A673 (cell line): ENCODE measurements around the gene ATRIP. TPM values are rescaled to one million over a fixed set of nuclear protein-coding genes. Genes with fewer than 3 reads are reported as not detected.
A peak's percentile ranks its signal among the peaks of the same experiment; 100 is the strongest.
"Not testable (repeated sequence)": the region's sequence is repeated elsewhere in the genome, so short reads cannot be mapped to it uniquely, and the experiment has no call there.

ENCODE experiments used
- BruUV-seq: library from RNA; stranded (reverse); fragments of 400-500 nt; replicated peaks from 2 replicates; lab custom pipeline; 2021; lab: Mats Ljungman, UMichigan
- CTCF ChIA-PET: fragments of 300-600 bp; sonication (Branson Sonifier 250); formaldehyde crosslinking; loops from one replicate; lab custom pipeline; 2022; ENCODE audit warnings: antibody characterized with exemption; lab: Charles Lee
- POLR2A ChIA-PET: fragments of 300-600 bp; sonication (Branson Sonifier 250); formaldehyde crosslinking; loops from one replicate; lab custom pipeline; 2022; ENCODE audit warnings: antibody characterized with exemption; ENCODE audit not compliant: low non-redundant PET; lab: Charles Lee
- DNase-seq: peaks from one replicate; pipeline ENCODE4 v3.0.0-alpha.2; 2015; ENCODE audit warnings: low spot score
- H3K27ac ChIP-seq: fragments of 200-600 bp; sonication (generic); 2 replicates; pipeline ENCODE4 v1.5.1; 2016; ENCODE audit warnings: mixed run types, low read depth, mild to moderate bottlenecking, mixed read lengths, antibody characterized with exemption, low read length; ENCODE audit not compliant: poor library complexity, severe bottlenecking
- H3K27me3 ChIP-seq: fragments of 200-600 bp; sonication (generic); replicated peaks from 2 replicates; pipeline ENCODE4 v1.6.1; 2017; ENCODE audit warnings: mixed run types, low read depth, mild to moderate bottlenecking, mixed read lengths, antibody characterized with exemption, low read length; ENCODE audit not compliant: insufficient read depth, poor library complexity
- H3K36me3 ChIP-seq: fragments of 200-600 bp; sonication (generic); 2 replicates; pipeline ENCODE4 v1.6.1; 2016; ENCODE audit warnings: mixed run types, mild to moderate bottlenecking, mixed read lengths, antibody characterized with exemption, low read length; ENCODE audit not compliant: insufficient read depth, poor library complexity, severe bottlenecking
- H3K4me1 ChIP-seq: fragments of 200-600 bp; sonication (generic); 2 replicates; pipeline ENCODE4 v1.6.1; 2017; ENCODE audit warnings: mixed run types, mild to moderate bottlenecking, mixed read lengths, antibody characterized with exemption, low read length; ENCODE audit not compliant: insufficient read depth, poor library complexity, severe bottlenecking
- H3K4me3 ChIP-seq: fragments of 200-600 bp; sonication (generic); 2 replicates; pipeline ENCODE4 v1.5.1; 2016; ENCODE audit warnings: low read depth, mixed run types, mild to moderate bottlenecking, mixed read lengths, low read length; ENCODE audit not compliant: poor library complexity, severe bottlenecking
- H3K9me3 ChIP-seq: fragments of 200-600 bp; sonication (generic); 2 replicates; pipeline ENCODE4 v1.6.1; 2016; ENCODE audit warnings: mixed run types, low read depth, mild to moderate bottlenecking, mixed read lengths, antibody characterized with exemption, low read length; ENCODE audit not compliant: poor library complexity, severe bottlenecking
- EZH2 ChIP-seq: fragments of 200-600 bp; sonication (generic); IDR thresholded peaks from 2 replicates; pipeline ENCODE4 v1.6.1; 2017; ENCODE audit warnings: borderline replicate concordance, low read depth, mild to moderate bottlenecking, mixed read lengths, antibody characterized with exemption, low read length; ENCODE audit not compliant: poor library complexity, severe bottlenecking
- intact Hi-C: fragments of 100-400 bp; cut with micrococcal nuclease; formaldehyde crosslinking; loops from one replicate; pipeline ENCODE4 v1.10.0; 2022; ENCODE audit not compliant: unreplicated experiment
- total RNA-seq: library from RNA; stranded (reverse); gene quantifications from 2 replicates; pipeline ENCODE4 v1.2.3, GENCODE V29; 2021
- TF ChIP-seq, protein P1 (sequence below): fragments of 300-800, 200-600 bp; sonication (generic); conservative IDR thresholded peaks from 2 replicates; pipeline ENCODE4 v1.5.1; 2017; ENCODE audit warnings: low read depth, mild to moderate bottlenecking, antibody characterized with exemption, low read length, moderate library complexity, mixed read lengths

ATRIP gene
- total RNA-seq, 1 experiment from 2014 or later, result 9.7 TPM

GRCh38 chr3:48472923-48473616, 26.5 kb downstream of the ATRIP start:
- H3K36me3 ChIP-seq, result no peaks in the 10 kb centered on the region
- ChIA-PET CTCF (no interaction called here), POLR2A (no interaction called here)
- BruUV-seq, result no TSS peak
- H3K4me3 ChIP-seq, result peak overlapping the region; percentile 67
- peaks cover 6% of the 10 kb centered on the region for H3K4me1 ChIP-seq
- H3K27ac ChIP-seq, result peak overlapping the region; percentile 88
- peak; percentile 91 for DNase-seq
- no peaks in the 10 kb centered on the region for H3K27me3 ChIP-seq
- TF ChIP-seq EZH2, result no peak
- TF ChIP-seq, protein P1, sequence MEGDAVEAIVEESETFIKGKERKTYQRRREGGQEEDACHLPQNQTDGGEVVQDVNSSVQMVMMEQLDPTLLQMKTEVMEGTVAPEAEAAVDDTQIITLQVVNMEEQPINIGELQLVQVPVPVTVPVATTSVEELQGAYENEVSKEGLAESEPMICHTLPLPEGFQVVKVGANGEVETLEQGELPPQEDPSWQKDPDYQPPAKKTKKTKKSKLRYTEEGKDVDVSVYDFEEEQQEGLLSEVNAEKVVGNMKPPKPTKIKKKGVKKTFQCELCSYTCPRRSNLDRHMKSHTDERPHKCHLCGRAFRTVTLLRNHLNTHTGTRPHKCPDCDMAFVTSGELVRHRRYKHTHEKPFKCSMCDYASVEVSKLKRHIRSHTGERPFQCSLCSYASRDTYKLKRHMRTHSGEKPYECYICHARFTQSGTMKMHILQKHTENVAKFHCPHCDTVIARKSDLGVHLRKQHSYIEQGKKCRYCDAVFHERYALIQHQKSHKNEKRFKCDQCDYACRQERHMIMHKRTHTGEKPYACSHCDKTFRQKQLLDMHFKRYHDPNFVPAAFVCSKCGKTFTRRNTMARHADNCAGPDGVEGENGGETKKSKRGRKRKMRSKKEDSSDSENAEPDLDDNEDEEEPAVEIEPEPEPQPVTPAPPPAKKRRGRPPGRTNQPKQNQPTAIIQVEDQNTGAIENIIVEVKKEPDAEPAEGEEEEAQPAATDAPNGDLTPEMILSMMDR, result no peak; the same call in 1 of the 2 replicates
- no peaks in the 10 kb centered on the region for H3K9me3 ChIP-seq
- intact Hi-C loops, result loop anchor here (10.0 kb wide), 1 partner anchor 72 kb away; no protein-coding TSS in a partner anchor

- no peak for DNase-seq
- no peaks in the 10 kb centered on the region for H3K36me3 ChIP-seq
- H3K27me3 ChIP-seq, result no peaks in the 10 kb centered on the region
- no TSS peak for BruUV-seq
- H3K4me3 ChIP-seq, result no peak overlapping the region
- ChIA-PET POLR2A (no interaction called here), CTCF (no interaction called here)
- H3K9me3 ChIP-seq, result no peaks in the 10 kb centered on the region
- intact Hi-C loops, result loop anchor here (10.0 kb wide), 1 partner anchor 71 kb away; no protein-coding TSS in a partner anchor
- TF ChIP-seq, protein P1, result no peak
- no peak for TF ChIP-seq EZH2
- H3K27ac ChIP-seq, result peak overlapping the region; percentile 88
- H3K4me1 ChIP-seq, result peaks cover 6% of the 10 kb centered on the region
Observed at GRCh38 chr3:48473617-48473952, 27.0 kb downstream of the ATRIP start.

- H3K36me3 ChIP-seq, H3K4me1 ChIP-seq, H3K9me3 ChIP-seq, DNase-seq, CTCF ChIA-PET, H3K27me3 ChIP-seq, POLR2A ChIA-PET, H3K27ac ChIP-seq, H3K4me3 ChIP-seq, BruUV-seq: not testable (repeated sequence)
- intact Hi-C loops, result loop anchor here (10.0 kb wide), 1 partner anchor 71 kb away; no protein-coding TSS in a partner anchor
Observed at GRCh38 chr3:48474031-48474430, 27.5 kb downstream of the ATRIP start.

DNA sequence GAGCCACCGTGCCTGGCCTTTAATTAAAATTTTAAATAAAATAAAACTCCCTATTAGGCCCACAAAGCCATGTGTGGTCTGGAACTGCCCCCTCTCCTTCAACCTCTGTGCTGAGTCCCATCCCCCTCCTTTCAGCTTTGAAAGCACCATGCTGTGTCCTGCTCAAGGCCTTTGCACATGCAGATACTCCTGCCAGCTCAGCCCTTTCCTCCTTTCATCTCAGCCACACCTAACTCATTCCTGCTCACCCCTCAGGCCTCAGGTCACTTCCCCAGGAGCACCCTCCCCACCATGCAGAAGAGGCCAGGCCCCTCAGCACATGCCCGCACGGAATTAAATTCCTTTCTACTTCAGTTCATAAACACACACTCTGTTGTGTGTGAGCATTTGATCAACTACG, 28.1 kb downstream of the ATRIP start:
- no peaks in the 10 kb centered on the region for H3K36me3 ChIP-seq
- H3K27me3 ChIP-seq, result no peaks in the 10 kb centered on the region
- intact Hi-C loops, result loop anchor here (10.0 kb wide), 1 partner anchor 70 kb away; no protein-coding TSS in a partner anchor
- H3K9me3 ChIP-seq, result no peaks in the 10 kb centered on the region
- TF ChIP-seq, protein P1, result no peak
- TF ChIP-seq EZH2, result no peak
- no peak for DNase-seq
- POLR2A ChIA-PET, result no interaction called here
- CTCF ChIA-PET, result no interaction called here
- H3K27ac ChIP-seq, result no peak overlapping the region
- peaks cover 6% of the 10 kb centered on the region for H3K4me1 ChIP-seq
- H3K4me3 ChIP-seq, result no peak overlapping the region
- no TSS peak for BruUV-seq
